ENCODE data around the gene CPEB3.
"Not testable (repeated sequence)": the region's sequence is repeated elsewhere in the genome, so short reads cannot be mapped to it uniquely, and the experiment has no call there.

- TF ChIP-seq GATA3 (IDR thresholded peaks at IDR 0.05; ENCODE audit: borderline replicate concordance); CTCF (IDR thresholded peaks at IDR 0.05); E2F6 (IDR thresholded peaks at IDR 0.05; ENCODE audit: borderline replicate concordance, low read depth); CHD4 (IDR thresholded peaks at IDR 0.05; ENCODE audit: borderline replicate concordance); POLR2A (IDR thresholded peaks at IDR 0.05; ENCODE audit: low read length); MYC (IDR thresholded peaks at IDR 0.05; ENCODE audit: borderline replicate concordance, low read length); RAD21 (conservative IDR thresholded peaks at IDR 0.05 in 1 of 2, IDR thresholded peaks at IDR 0.05 in 1 of 2); MAX (IDR thresholded peaks at IDR 0.05); ESRRA (IDR thresholded peaks at IDR 0.05; ENCODE audit: borderline replicate concordance, low read length): not testable (repeated sequence)
- TF ChIP-seq, protein P1, sequence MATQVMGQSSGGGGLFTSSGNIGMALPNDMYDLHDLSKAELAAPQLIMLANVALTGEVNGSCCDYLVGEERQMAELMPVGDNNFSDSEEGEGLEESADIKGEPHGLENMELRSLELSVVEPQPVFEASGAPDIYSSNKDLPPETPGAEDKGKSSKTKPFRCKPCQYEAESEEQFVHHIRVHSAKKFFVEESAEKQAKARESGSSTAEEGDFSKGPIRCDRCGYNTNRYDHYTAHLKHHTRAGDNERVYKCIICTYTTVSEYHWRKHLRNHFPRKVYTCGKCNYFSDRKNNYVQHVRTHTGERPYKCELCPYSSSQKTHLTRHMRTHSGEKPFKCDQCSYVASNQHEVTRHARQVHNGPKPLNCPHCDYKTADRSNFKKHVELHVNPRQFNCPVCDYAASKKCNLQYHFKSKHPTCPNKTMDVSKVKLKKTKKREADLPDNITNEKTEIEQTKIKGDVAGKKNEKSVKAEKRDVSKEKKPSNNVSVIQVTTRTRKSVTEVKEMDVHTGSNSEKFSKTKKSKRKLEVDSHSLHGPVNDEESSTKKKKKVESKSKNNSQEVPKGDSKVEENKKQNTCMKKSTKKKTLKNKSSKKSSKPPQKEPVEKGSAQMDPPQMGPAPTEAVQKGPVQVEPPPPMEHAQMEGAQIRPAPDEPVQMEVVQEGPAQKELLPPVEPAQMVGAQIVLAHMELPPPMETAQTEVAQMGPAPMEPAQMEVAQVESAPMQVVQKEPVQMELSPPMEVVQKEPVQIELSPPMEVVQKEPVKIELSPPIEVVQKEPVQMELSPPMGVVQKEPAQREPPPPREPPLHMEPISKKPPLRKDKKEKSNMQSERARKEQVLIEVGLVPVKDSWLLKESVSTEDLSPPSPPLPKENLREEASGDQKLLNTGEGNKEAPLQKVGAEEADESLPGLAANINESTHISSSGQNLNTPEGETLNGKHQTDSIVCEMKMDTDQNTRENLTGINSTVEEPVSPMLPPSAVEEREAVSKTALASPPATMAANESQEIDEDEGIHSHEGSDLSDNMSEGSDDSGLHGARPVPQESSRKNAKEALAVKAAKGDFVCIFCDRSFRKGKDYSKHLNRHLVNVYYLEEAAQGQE (IDR thresholded peaks at IDR 0.05): not testable (repeated sequence)
Observed at GRCh38 chr10:92025340-92025739, 265.5 kb downstream of the CPEB3 start.
